Ovary (tissue), 9 donors: ENCODE results near the gene EPAS1. TPM values are rescaled to one million over a fixed set of nuclear protein-coding genes. Genes with fewer than 3 reads are reported as not detected.

Experiments used
- DNase-seq, 5 donors: peaks; one replicate each; pipeline ENCODE4 v3.0.0-alpha.2; 2019 to 2020
- H3K27ac ChIP-seq, 2 donors: fragments of 200-600 bp; one replicate each; pipeline versions ENCODE4 v1.5.1 to v1.8.0; 2019 to 2022
- H3K27me3 ChIP-seq: fragments of 200-600 bp; one replicate; pipeline ENCODE4 v1.8.0; 2022
- H3K36me3 ChIP-seq: fragments of 200-600 bp; sonication (generic); one replicate; pipeline ENCODE4 v1.5.1; 2019
- H3K4me1 ChIP-seq: one replicate; pipeline ENCODE4 v1.8.1; 2013; ENCODE audit warnings: mild to moderate bottlenecking, moderate library complexity; ENCODE audit not compliant: insufficient read depth
- H3K4me3 ChIP-seq: fragments of 200-600 bp; sonication (generic); one replicate; pipeline ENCODE4 v1.5.1; 2017
- H3K9me3 ChIP-seq, 2 donors: fragments of 200-600 bp in 1 of 2; sonication (generic) in 1 of 2; one replicate each; pipeline versions ENCODE4 v1.5.1 to v1.8.1; 2013 to 2019; ENCODE audit warnings: mild to moderate bottlenecking in 1 of 2, moderate library complexity in 1 of 2
- EP300 ChIP-seq: sonication (generic); formaldehyde crosslinking; IDR thresholded peaks from one replicate; pipeline ENCODE4 v1.6.1; 2017; ENCODE audit warnings: antibody characterized with exemption
- POLR2A ChIP-seq: fragments of 450-650 bp; IDR thresholded peaks from one replicate; pipeline ENCODE4 v1.6.1; 2017; ENCODE audit warnings: antibody characterized with exemption, mild to moderate bottlenecking, moderate library complexity
- WGBS, 3 donors: extraction: QIAGEN DNeasy Blood & Tissue Kit in 1 of 3; methylation state at CpG; one replicate each; pipeline versions ENCODE4 v1.1.5 to v1.1.7; 2013 to 2017; 5-methylcytosine and 5-hydroxymethylcytosine counted together
- intact Hi-C, 4 donors: fragments of 100-400 bp; cut with DNase I; formaldehyde crosslinking; loops; one replicate each; pipeline versions ENCODE4 v1.11.0 to v1.15.1; 2022 to 2023
- polyA plus RNA-seq, 2 donors: library from polyadenylated mRNA; stranded (reverse); fragments of 200-250 nt in 1 of 2; fragments of 350-450 nt in 1 of 2; fragmentation: Illumina TruSeq in 1 of 2; extraction: RNeasy Lipid Tissue Mini Kit (QIAGEN cat#74804) in 1 of 2; gene quantifications; one replicate each; pipeline ENCODE4 v1.2.3, GENCODE V29; 2013 to 2014
- total RNA-seq, 7 donors: library from RNA; depleted of rRNA in 2 of 7; stranded (reverse); fragments of >200 nt in 2 of 7; fragmentation: NEBNext Ultra II Directional in 3 of 7; extraction: Animal tissue kit (Norgen Biotek cat#: 25700) in 3 of 7; gene quantifications; one replicate each; pipeline versions ENCODE4 v1.1.0 to v1.2.4, GENCODE V29; 2016 to 2023
- TF ChIP-seq, protein P1 (sequence below), 3 donors: fragments of 450-650 bp in 2 of 3; fragments of 200-600 bp in 1 of 3; IDR thresholded peaks; one replicate each; pipeline versions ENCODE4 v1.5.1 to v1.8.0; 2016 to 2022; ENCODE audit warnings: antibody characterized with exemption in 3 of 3, mild to moderate bottlenecking in 1 of 3
- donor health status: DM: no; HTN: no; CAD: no; lungs with moderate emphysema.
- donor health status: DM: no; HTN: no; CAD: no.
- donor health status: Bipolar disorder and iron deficiency.
- donor health status: DM: yes; HTN: yes; CAD: no.
- donor health status: DM: no; HTN: no; CAD: no.
- donor health status: DM: yes; HTN: yes; CAD: no.

Gene EPAS1
- total and polyA plus RNA-seq, 9 donors: 63.1 to 258 (median 82.7) TPM

GRCh38 chr2:46277431-46278190 lies 19.6 kb upstream of the EPAS1 start:
- Histone ChIP-seq H3K4me3 (no peak overlapping the region), H3K4me1 (peaks cover 10% of the 10 kb centered on the region), H3K36me3 (no peaks in the 10 kb centered on the region), H3K9me3 (no peaks in the 10 kb centered on the region), H3K27ac (no peak overlapping the region), H3K27me3 (no peaks in the 10 kb centered on the region)
- no peak for DNase-seq
- TF ChIP-seq, protein P1, sequence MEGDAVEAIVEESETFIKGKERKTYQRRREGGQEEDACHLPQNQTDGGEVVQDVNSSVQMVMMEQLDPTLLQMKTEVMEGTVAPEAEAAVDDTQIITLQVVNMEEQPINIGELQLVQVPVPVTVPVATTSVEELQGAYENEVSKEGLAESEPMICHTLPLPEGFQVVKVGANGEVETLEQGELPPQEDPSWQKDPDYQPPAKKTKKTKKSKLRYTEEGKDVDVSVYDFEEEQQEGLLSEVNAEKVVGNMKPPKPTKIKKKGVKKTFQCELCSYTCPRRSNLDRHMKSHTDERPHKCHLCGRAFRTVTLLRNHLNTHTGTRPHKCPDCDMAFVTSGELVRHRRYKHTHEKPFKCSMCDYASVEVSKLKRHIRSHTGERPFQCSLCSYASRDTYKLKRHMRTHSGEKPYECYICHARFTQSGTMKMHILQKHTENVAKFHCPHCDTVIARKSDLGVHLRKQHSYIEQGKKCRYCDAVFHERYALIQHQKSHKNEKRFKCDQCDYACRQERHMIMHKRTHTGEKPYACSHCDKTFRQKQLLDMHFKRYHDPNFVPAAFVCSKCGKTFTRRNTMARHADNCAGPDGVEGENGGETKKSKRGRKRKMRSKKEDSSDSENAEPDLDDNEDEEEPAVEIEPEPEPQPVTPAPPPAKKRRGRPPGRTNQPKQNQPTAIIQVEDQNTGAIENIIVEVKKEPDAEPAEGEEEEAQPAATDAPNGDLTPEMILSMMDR (IDR thresholded peaks at IDR 0.05): no peak
- TF ChIP-seq POLR2A (no peak), EP300 (no peak)
- intact Hi-C loops: no loop called here
- 88 to 95% (median 94%) methylated on average over 7 of the region's 7 CpGs for WGBS, 3 donors

DNA sequence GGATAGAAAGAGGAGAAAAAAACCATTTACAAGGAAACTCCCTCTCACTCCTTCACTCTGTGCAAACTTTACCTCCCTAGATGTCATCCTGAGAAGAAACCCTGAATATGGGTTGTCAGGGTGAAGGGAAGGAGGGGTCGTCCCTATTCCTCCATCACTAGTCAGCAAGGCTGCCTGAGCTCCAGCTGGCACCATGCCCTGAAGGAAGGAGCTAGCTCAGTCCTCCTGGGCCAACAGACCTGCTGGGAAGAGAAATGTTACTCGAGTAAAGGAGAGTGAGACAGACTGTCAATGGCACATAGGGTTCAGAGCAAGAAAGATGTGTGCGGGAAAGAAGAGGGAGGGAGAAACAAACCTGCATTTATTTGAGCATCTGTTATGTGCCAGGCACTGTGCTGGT lies 18.3 kb upstream of the EPAS1 start:
- no peak for TF ChIP-seq POLR2A
- H3K4me3 ChIP-seq: no peak overlapping the region
- H3K4me1 ChIP-seq: peaks cover 9% of the 10 kb centered on the region
- no peaks in the 10 kb centered on the region for H3K36me3 ChIP-seq
- no peaks in the 10 kb centered on the region for H3K27me3 ChIP-seq
- intact Hi-C loops: no loop called here
- no peak for DNase-seq
- H3K9me3 ChIP-seq: no peaks in the 10 kb centered on the region
- H3K27ac ChIP-seq: no peak overlapping the region
- WGBS, 3 donors: 54 to 60% (median 58%) methylated on average over 3 of the region's 3 CpGs

GRCh38 chr2:46281939-46282338 lies 15.3 kb upstream of the EPAS1 start:
- no peaks in the 10 kb centered on the region for H3K36me3 ChIP-seq
- H3K27me3 ChIP-seq: no peaks in the 10 kb centered on the region
- TF ChIP-seq, protein P1 (IDR thresholded peaks at IDR 0.05): no peak
- TF ChIP-seq POLR2A: no peak
- TF ChIP-seq EP300: no peak
- H3K27ac ChIP-seq: no peak overlapping the region
- no peaks in the 10 kb centered on the region for H3K4me1 ChIP-seq
- WGBS, 3 donors: 92 to 95% (median 93%) methylated on average over 1 of the region's 1 CpG
- intact Hi-C loops: no loop called here
- H3K4me3 ChIP-seq: no peak overlapping the region
- H3K9me3 ChIP-seq: no peaks in the 10 kb centered on the region
- no peak for DNase-seq

DNA sequence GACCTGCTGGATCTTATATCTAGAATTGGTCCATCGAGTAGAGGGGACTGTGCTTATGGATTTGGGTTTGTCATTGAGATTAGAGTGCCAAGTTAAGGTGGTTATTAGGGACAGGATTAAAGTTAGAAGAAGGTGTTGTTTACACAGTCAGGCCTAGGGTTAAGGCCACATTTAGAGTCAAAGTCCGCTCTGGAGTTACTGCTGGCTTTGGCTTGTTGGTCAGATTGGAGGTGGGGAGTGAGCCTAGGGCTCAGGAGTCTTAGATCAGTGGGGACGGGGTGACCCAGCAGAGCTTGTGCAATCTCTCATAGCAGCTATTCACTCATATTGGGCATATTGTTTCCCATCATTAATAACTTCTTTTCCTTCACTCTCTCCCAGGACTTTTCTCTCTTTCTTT lies 13.5 kb upstream of the EPAS1 start:
- no peak overlapping the region for H3K27ac ChIP-seq
- H3K36me3 ChIP-seq: no peaks in the 10 kb centered on the region
- TF ChIP-seq, protein P1 (IDR thresholded peaks at IDR 0.05): no peak
- TF ChIP-seq POLR2A: no peak
- DNase-seq: no peak
- no peak overlapping the region for H3K4me3 ChIP-seq
- H3K4me1 ChIP-seq: no peaks in the 10 kb centered on the region
- H3K9me3 ChIP-seq: no peaks in the 10 kb centered on the region
- intact Hi-C loops: no loop called here
- WGBS, 3 donors: 85 to 95% (median 85%) methylated on average over 3 of the region's 3 CpGs
- H3K27me3 ChIP-seq: no peaks in the 10 kb centered on the region

GRCh38 chr2:46284260-46284659 lies 12.9 kb upstream of the EPAS1 start:
- Histone ChIP-seq H3K27ac (no peak overlapping the region), H3K4me1 (no peaks in the 10 kb centered on the region), H3K4me3 (no peak overlapping the region), H3K9me3 (no peaks in the 10 kb centered on the region), H3K36me3 (no peaks in the 10 kb centered on the region), H3K27me3 (no peaks in the 10 kb centered on the region)
- no peak for DNase-seq
- TF ChIP-seq, protein P1 (IDR thresholded peaks at IDR 0.05): no peak
- TF ChIP-seq POLR2A (no peak), EP300 (no peak)
- intact Hi-C loops: no loop called here
- 94 to 96% (median 94%) methylated on average over 1 of the region's 1 CpG for WGBS, 3 donors
